Testis (tissue), 2 donors: ENCODE data around the gene THAP4.

Source experiments
- CTCF ChIP-seq, 3 experiments: fragments of 450-650 bp in 2 of 3; fragments of 200-600 bp in 1 of 3; sonication (generic) in 1 of 3; IDR thresholded peaks; one replicate each; pipeline ENCODE4 v1.5.1; 2016 to 2019; ENCODE audit warnings: antibody characterized with exemption in 3 of 3, mild to moderate bottlenecking in 2 of 3, moderate library complexity in 1 of 3
- POLR2A ChIP-seq: fragments of 450-650 bp; IDR thresholded peaks from one replicate; pipeline ENCODE4 v1.6.1; 2017; ENCODE audit warnings: antibody characterized with exemption, mild to moderate bottlenecking, moderate library complexity

DNA sequence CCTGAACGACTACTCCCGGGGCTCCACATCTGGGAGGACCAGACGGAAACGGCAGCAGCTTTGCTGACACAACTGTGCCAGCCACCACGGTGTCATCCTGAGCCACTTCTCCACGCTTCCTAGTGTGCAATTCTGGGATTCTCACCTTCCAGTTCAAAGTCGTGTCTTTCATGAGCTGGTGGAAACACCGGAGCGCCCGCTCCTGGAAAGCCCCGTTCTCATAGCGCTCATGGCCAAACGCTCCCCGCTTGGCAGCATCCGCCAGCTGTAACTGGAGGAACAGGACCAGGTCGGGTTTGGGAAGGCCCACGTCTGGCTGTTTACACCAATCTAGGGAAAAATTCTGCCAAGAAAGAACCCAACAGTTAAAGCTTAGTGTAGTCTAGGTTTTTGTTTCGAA lies 41.3 kb upstream of the THAP4 start:
- no peak for TF ChIP-seq POLR2A
- TF ChIP-seq CTCF (IDR thresholded peaks at IDR 0.05): no peak
